ENCODE data around the gene NTRK1.

NTRK1 gene

DNA sequence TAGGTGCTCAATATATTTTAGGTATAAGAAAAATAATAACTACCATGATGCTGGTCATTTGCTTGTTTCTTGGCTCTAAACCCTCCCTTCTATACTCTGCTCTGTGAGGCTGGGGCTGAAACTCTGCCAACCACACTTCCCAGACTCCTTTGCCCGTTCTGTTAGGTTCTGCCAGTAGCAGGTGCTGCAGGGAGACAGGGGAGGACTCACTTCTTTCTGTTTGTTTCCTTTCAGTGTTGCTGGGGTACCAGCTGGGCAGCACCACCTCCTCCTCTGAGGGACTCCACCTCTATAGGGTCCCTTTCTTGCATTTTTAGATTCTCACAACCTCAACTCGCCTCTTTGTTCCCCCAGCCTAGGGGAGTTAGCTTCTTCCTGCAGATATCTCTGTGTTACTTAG lies 27.1 kb upstream of the NTRK1 start:
- ChIA-PET POLR2A (interaction anchor here (1.6 kb wide), 1 partner anchor 66 kb away, joined by 3 read pairs; the partner anchor contains the start of gene PRCC), CTCF (interaction anchor here (0.6 to 1.3 kb wide), 3 partner anchors 27 to 77 kb away, joined by 4 to 5 read pairs (median 4); partner anchors contain the start of gene NTRK1)
- TF ChIP-seq ELF4 (IDR thresholded peaks at IDR 0.05) (no peak), L3MBTL2 (conservative IDR thresholded peaks at IDR 0.05) (no peak), FOXK2 (IDR thresholded peaks at IDR 0.05) (no peak), ZNF384 (IDR thresholded peaks at IDR 0.05) (no peak), FOXM1 (IDR thresholded peaks at IDR 0.05; ENCODE audit: borderline replicate concordance) (no peak), HDGF (IDR thresholded peaks at IDR 0.05; ENCODE audit: borderline replicate concordance) (no peak), TARDBP (IDR thresholded peaks at IDR 0.05) (no peak), BHLHE40 (IDR thresholded peaks at IDR 0.05; ENCODE audit: borderline replicate concordance) (no peak), LEF1 (IDR thresholded peaks at IDR 0.05; ENCODE audit: borderline replicate concordance) (no peak), FOXA1 (IDR thresholded peaks at IDR 0.05) (no peak), ARNT (IDR thresholded peaks at IDR 0.05) (no peak), NFRKB (IDR thresholded peaks at IDR 0.05) (no peak), SUZ12 (IDR thresholded peaks at IDR 0.05) (no peak), SP1 (IDR thresholded peaks at IDR 0.05) (no peak), PKNOX1 (IDR thresholded peaks at IDR 0.05) (no peak), CTBP1 (IDR thresholded peaks at IDR 0.05; ENCODE audit: borderline replicate concordance) (no peak)
- DNase-seq (ENCODE audit: extremely low spot score), result no peak

GRCh38 chr1:156834322-156834721 lies 26.3 kb upstream of the NTRK1 start:
- TF ChIP-seq NFRKB (IDR thresholded peaks at IDR 0.05) (no peak), FOXA1 (IDR thresholded peaks at IDR 0.05) (no peak), ZNF384 (IDR thresholded peaks at IDR 0.05) (no peak), ARNT (IDR thresholded peaks at IDR 0.05) (no peak), FOXM1 (IDR thresholded peaks at IDR 0.05; ENCODE audit: borderline replicate concordance) (no peak), PKNOX1 (IDR thresholded peaks at IDR 0.05) (no peak), HDGF (IDR thresholded peaks at IDR 0.05; ENCODE audit: borderline replicate concordance) (no peak), SUZ12 (IDR thresholded peaks at IDR 0.05) (no peak), LEF1 (IDR thresholded peaks at IDR 0.05; ENCODE audit: borderline replicate concordance) (no peak), TARDBP (IDR thresholded peaks at IDR 0.05) (no peak), L3MBTL2 (conservative IDR thresholded peaks at IDR 0.05) (no peak), BHLHE40 (IDR thresholded peaks at IDR 0.05; ENCODE audit: borderline replicate concordance) (no peak), SP1 (IDR thresholded peaks at IDR 0.05) (no peak)
- CTCF ChIA-PET, result interaction anchor here (0.5 to 1.3 kb wide), 2 partner anchors 15 to 76 kb away, joined by 3 to 5 read pairs; no protein-coding TSS in a partner anchor
- POLR2A ChIA-PET, result interaction anchor here (1.6 kb wide), 1 partner anchor 67 kb away, joined by 3 read pairs; the partner anchor contains the start of gene PRCC
- DNase-seq (ENCODE audit: extremely low spot score), result no peak

- no peak for DNase-seq (ENCODE audit: extremely low spot score)
- CTCF ChIA-PET, result interaction anchor here (0.8 to 3.7 kb wide), 4 partner anchors 13 to 92 kb away, joined by 3 to 62 read pairs (median 19); partner anchors contain the start of gene NTRK1
- POLR2A ChIA-PET, result no interaction called here
- TF ChIP-seq NFRKB (IDR thresholded peaks at IDR 0.05) (no peak), ZNF384 (IDR thresholded peaks at IDR 0.05) (no peak), BHLHE40 (IDR thresholded peaks at IDR 0.05; ENCODE audit: borderline replicate concordance) (no peak), PKNOX1 (IDR thresholded peaks at IDR 0.05) (peak; percentile 59)
These were observed 24.5 kb upstream of the NTRK1 start for GRCh38 chr1:156836041-156836654.

DNA sequence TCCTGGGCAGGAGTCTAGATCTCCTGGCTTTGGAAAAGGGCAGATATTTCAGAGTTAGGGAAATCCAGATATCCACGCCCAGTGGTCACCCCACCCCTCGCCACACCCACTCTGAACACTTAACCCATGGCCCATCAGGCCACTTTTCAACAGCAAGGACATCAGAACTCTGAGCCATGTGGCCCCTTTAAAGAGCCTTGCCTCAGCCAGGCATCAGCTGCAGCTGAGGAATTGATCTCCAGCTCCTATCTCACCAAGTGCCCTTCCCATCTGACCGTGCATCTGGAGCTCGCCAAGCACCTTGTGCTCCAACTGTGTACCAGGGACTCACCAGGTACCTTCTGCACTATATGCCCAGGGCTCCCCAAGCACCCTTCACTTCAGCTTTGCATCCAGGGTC lies 23.8 kb upstream of the NTRK1 start:
- TF ChIP-seq TARDBP (IDR thresholded peaks at IDR 0.05) (no peak), FOXA1 (IDR thresholded peaks at IDR 0.05) (no peak), SUZ12 (IDR thresholded peaks at IDR 0.05) (no peak), ELF4 (IDR thresholded peaks at IDR 0.05) (no peak), FOXM1 (IDR thresholded peaks at IDR 0.05; ENCODE audit: borderline replicate concordance) (no peak), NFRKB (IDR thresholded peaks at IDR 0.05) (no peak), LEF1 (IDR thresholded peaks at IDR 0.05; ENCODE audit: borderline replicate concordance) (no peak), CTBP1 (IDR thresholded peaks at IDR 0.05; ENCODE audit: borderline replicate concordance) (no peak), HDGF (IDR thresholded peaks at IDR 0.05; ENCODE audit: borderline replicate concordance) (no peak), BHLHE40 (IDR thresholded peaks at IDR 0.05; ENCODE audit: borderline replicate concordance) (no peak), FOXK2 (IDR thresholded peaks at IDR 0.05) (no peak), SP1 (IDR thresholded peaks at IDR 0.05) (no peak), ARNT (IDR thresholded peaks at IDR 0.05) (no peak), PKNOX1 (IDR thresholded peaks at IDR 0.05) (no peak), ZNF384 (IDR thresholded peaks at IDR 0.05) (no peak), L3MBTL2 (conservative IDR thresholded peaks at IDR 0.05) (no peak)
- no peak for DNase-seq (ENCODE audit: extremely low spot score)
- ChIA-PET CTCF (interaction anchor here (0.6 to 3.7 kb wide), 7 partner anchors 13 to 91 kb away, joined by 3 to 62 read pairs (median 3); partner anchors contain the start of gene NTRK1), POLR2A (interaction anchor here (1.4 kb wide), 1 partner anchor 109 kb away, joined by 5 read pairs; the partner anchor contains the start of genes ISG20L2 and METTL25B)

GRCh38 chr1:156838972-156839371 lies 21.7 kb upstream of the NTRK1 start:
- ChIA-PET CTCF (interaction anchor here (0.5 to 3.7 kb wide), 24 partner anchors 9 to 311 kb away, joined by 3 to 62 read pairs (median 4); partner anchors contain the start of genes LRRC71 and NTRK1), POLR2A (interaction anchor here (1.0 kb wide), 1 partner anchor 52 kb away, joined by 3 read pairs; no protein-coding TSS in a partner anchor)
- TF ChIP-seq PKNOX1 (IDR thresholded peaks at IDR 0.05) (no peak), SP1 (IDR thresholded peaks at IDR 0.05) (no peak), L3MBTL2 (conservative IDR thresholded peaks at IDR 0.05) (no peak), LEF1 (IDR thresholded peaks at IDR 0.05; ENCODE audit: borderline replicate concordance) (no peak), HDGF (IDR thresholded peaks at IDR 0.05; ENCODE audit: borderline replicate concordance) (no peak), ZNF384 (IDR thresholded peaks at IDR 0.05) (no peak), FOXK2 (IDR thresholded peaks at IDR 0.05) (no peak), BHLHE40 (IDR thresholded peaks at IDR 0.05; ENCODE audit: borderline replicate concordance) (no peak), TARDBP (IDR thresholded peaks at IDR 0.05) (no peak), ARNT (IDR thresholded peaks at IDR 0.05) (no peak), ELF4 (IDR thresholded peaks at IDR 0.05) (no peak), CTBP1 (IDR thresholded peaks at IDR 0.05; ENCODE audit: borderline replicate concordance) (no peak), NFRKB (IDR thresholded peaks at IDR 0.05) (no peak), FOXM1 (IDR thresholded peaks at IDR 0.05; ENCODE audit: borderline replicate concordance) (no peak), FOXA1 (IDR thresholded peaks at IDR 0.05) (no peak), SUZ12 (IDR thresholded peaks at IDR 0.05) (no peak)
- DNase-seq (ENCODE audit: extremely low spot score), result peak; percentile 86
